ENCODE data around the gene CHKA. TPM values are rescaled to one million over a fixed set of nuclear protein-coding genes. Genes with fewer than 3 reads are reported as not detected.

The CHKA gene
- total and polyA plus RNA-seq, 9 of the 15 experiments (the other 6 are each of a cell fraction or from before 2014, with no cell fraction given) = 3.6 to 37.0 (median 30.2) TPM

- no peak for TF ChIP-seq RERE (CRISPR knock-in tag; IDR thresholded peaks at IDR 0.05; ENCODE audit: borderline replicate concordance)
- TF ChIP-seq MTF1 (CRISPR knock-in tag; IDR thresholded peaks at IDR 0.05; ENCODE audit: borderline replicate concordance) = no peak
- no peak for TF ChIP-seq MLLT1 (IDR thresholded peaks at IDR 0.05)
- TF ChIP-seq SIN3B (IDR thresholded peaks at IDR 0.05; ENCODE audit: low read depth) = no peak
- TF ChIP-seq USF1 (CRISPR knock-in tag; IDR thresholded peaks at IDR 0.05) = no peak
- peak; percentile 20 to 35; a peak in 2 of 4 replicates for TF ChIP-seq SIN3A (IDR thresholded peaks at IDR 0.05; ENCODE audit: borderline replicate concordance in 2 of 2, control insufficient read depth in 1 of 2, low read depth in 2 of 2, low read length in 2 of 2)
- TF ChIP-seq TEAD1 (CRISPR knock-in tag; IDR thresholded peaks at IDR 0.05) = no peak
- TF ChIP-seq STAT5A (IDR thresholded peaks at IDR 0.05; ENCODE audit: borderline replicate concordance, low read length) = no peak
- no peak for TF ChIP-seq MEIS2 (IDR thresholded peaks at IDR 0.05; ENCODE audit: partially characterized antibody)
- no peak for TF ChIP-seq JUNB (CRISPR knock-in tag; conservative IDR thresholded peaks at IDR 0.05)
- no peak for TF ChIP-seq RAD51 (IDR thresholded peaks at IDR 0.05; ENCODE audit: borderline replicate concordance, low read depth)
- 0 out of 2 replicates have a peak, but pooled peaks have one; percentile 8 for TF ChIP-seq PHB2 (IDR thresholded peaks at IDR 0.05; ENCODE audit: low read depth)
- TF ChIP-seq ZBTB33 (CRISPR knock-in tag; IDR thresholded peaks at IDR 0.05) = no peak
- no peak for TF ChIP-seq NBN (IDR thresholded peaks at IDR 0.05; ENCODE audit: low read depth)
- TF ChIP-seq POLR2G (IDR thresholded peaks at IDR 0.05; ENCODE audit: low read depth, low read length) = no peak
- TF ChIP-seq ARID1B (IDR thresholded peaks at IDR 0.05) = 0 out of 2 replicates have a peak, but pooled peaks have one; percentile 9
- TF ChIP-seq TEAD2 (tag; IDR thresholded peaks at IDR 0.05) = no peak
- TF ChIP-seq NR1H2 (CRISPR knock-in tag; IDR thresholded peaks at IDR 0.05) = 0 out of 2 replicates have a peak, but pooled peaks have one; percentile 55
- no peak for TF ChIP-seq RFX5 (IDR thresholded peaks at IDR 0.05; ENCODE audit: low read depth, low read length)
- no peak for TF ChIP-seq LARP7 (IDR thresholded peaks at IDR 0.05)
These were observed 82.9 kb downstream of the CHKA start (continued) for GRCh38 chr11:68038226-68038717.
